Gastroesophageal sphincter (tissue), 4 donors: ENCODE measurements around the gene KATNAL2. TPM values are rescaled to one million over a fixed set of nuclear protein-coding genes. Genes with fewer than 3 reads are reported as not detected.

ENCODE experiments used
- ATAC-seq: fragments of 150-250 bp; one replicate; pipeline ENCODE4 v1.9.1; 2016; ENCODE audit warnings: mild to moderate bottlenecking, moderate library complexity
- H3K27ac ChIP-seq, 4 donors: fragments of 200-600 bp; sonication (generic) in 3 of 4; 1 replicate in 3 of 4; 2 replicates in 1 of 4; pipeline ENCODE4 v1.5.1; 2016 to 2019
- H3K27me3 ChIP-seq: fragments of 200-600 bp; sonication (generic); one replicate; pipeline ENCODE4 v1.5.1; 2019
- H3K36me3 ChIP-seq, 2 donors: fragments of 200-600 bp; sonication (generic); one replicate each; pipeline ENCODE4 v1.5.1; 2019; ENCODE audit warnings: control low read depth in 1 of 2
- H3K4me1 ChIP-seq, 3 donors: fragments of 200-600 bp; sonication (generic); 1 replicate in 2 of 3; 2 replicates in 1 of 3; pipeline ENCODE4 v1.5.1; 2016 to 2019; ENCODE audit warnings: control low read depth in 2 of 3
- H3K4me3 ChIP-seq, 2 donors: fragments of 200-600 bp; sonication (generic); one replicate each; pipeline ENCODE4 v1.5.1; 2019; ENCODE audit warnings: mild to moderate bottlenecking in 1 of 2, moderate library complexity in 1 of 2
- H3K9me3 ChIP-seq, 3 donors: fragments of 200-600 bp; sonication (generic); one replicate each; pipeline ENCODE4 v1.5.1; 2017 to 2019; ENCODE audit warnings: control low read depth in 2 of 3
- CTCF ChIP-seq, 4 experiments: fragments of 200-600 bp in 2 of 4; fragments of 450-650 bp in 2 of 4; sonication (generic) in 1 of 4; IDR thresholded peaks; one replicate each; pipeline ENCODE4 v1.5.1; 2017 to 2019; ENCODE audit warnings: antibody characterized with exemption in 4 of 4, mild to moderate bottlenecking in 2 of 4, moderate library complexity in 2 of 4
- EP300 ChIP-seq: sonication (generic); formaldehyde crosslinking; IDR thresholded peaks from one replicate; pipeline ENCODE4 v1.6.1; 2017; ENCODE audit warnings: antibody characterized with exemption, mild to moderate bottlenecking
- POLR2A ChIP-seq, 2 donors: fragments of 450-650 bp; IDR thresholded peaks; one replicate each; pipeline ENCODE4 v1.6.1; 2017; ENCODE audit warnings: antibody characterized with exemption in 2 of 2, mild to moderate bottlenecking in 2 of 2, moderate library complexity in 1 of 2
- POLR2AphosphoS5 ChIP-seq: sonication (generic); formaldehyde crosslinking; IDR thresholded peaks from one replicate; pipeline ENCODE4 v1.6.1; 2017; ENCODE audit warnings: antibody characterized with exemption
- WGBS, 2 donors: methylation state at CpG; one replicate each; pipeline ENCODE4 v1.1.5; 2018; ENCODE audit warnings: low coverage in 1 of 2; 5-methylcytosine and 5-hydroxymethylcytosine counted together
- total RNA-seq, 4 donors: library from RNA; depleted of rRNA; stranded (reverse); fragments of >200 nt; gene quantifications; one replicate each; pipeline ENCODE4 v1.1.0, GENCODE V29; 2016

KATNAL2 gene
- total RNA-seq, 4 donors from 2014 or later, result 0.89 to 4.1 (median 3.3) TPM

- Histone ChIP-seq H3K36me3 (peaks cover 0 to 8% of the 10 kb centered on the region in 2 donors), H3K27ac (no peak overlapping the region), H3K4me3 (no peak overlapping the region), H3K4me1 (no peaks in the 10 kb centered on the region), H3K9me3 (no peaks in the 10 kb centered on the region), H3K27me3 (no peaks in the 10 kb centered on the region)
- ATAC-seq, result no peak
- TF ChIP-seq EP300 (no peak), POLR2AphosphoS5 (no peak), CTCF (IDR thresholded peaks at IDR 0.05) (no peak), POLR2A (IDR thresholded peaks at IDR 0.05) (no peak)
Measured at GRCh38 chr18:47141289-47141688, 223.9 kb downstream of the KATNAL2 start.

DNA sequence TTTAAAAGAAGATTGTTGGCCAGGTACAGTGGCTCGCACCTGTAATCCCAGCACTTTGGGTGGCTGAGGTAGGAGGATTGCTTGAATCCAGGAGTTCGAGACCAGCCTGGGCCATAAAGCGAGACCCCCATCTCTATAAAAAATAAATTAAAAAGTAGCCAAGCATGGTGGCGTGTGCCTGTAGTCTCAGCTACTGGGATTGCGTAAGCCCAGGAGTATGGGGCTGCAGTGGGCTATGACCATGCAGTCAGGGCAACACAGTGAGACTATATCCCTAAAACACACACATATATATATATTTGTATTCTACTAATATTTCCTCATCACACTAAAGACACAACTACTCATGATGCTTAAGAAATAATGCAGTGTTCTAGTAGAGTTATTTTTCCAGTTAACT lies 225.8 kb downstream of the KATNAL2 start:
- Histone ChIP-seq H3K27me3 (no peaks in the 10 kb centered on the region), H3K4me3 (no peak overlapping the region), H3K4me1 (peaks cover 0 to 15% (median 0%) of the 10 kb centered on the region in 3 donors), H3K36me3 (no peaks in the 10 kb centered on the region), H3K27ac (no peak overlapping the region), H3K9me3 (no peaks in the 10 kb centered on the region)
- no peak for ATAC-seq
- WGBS, 2 donors, result 95 to 96% methylated on average over 4 to 5 of the region's 5 CpGs
- TF ChIP-seq POLR2A (IDR thresholded peaks at IDR 0.05), result no peak
- TF ChIP-seq CTCF (IDR thresholded peaks at IDR 0.05), result no peak
- no peak for TF ChIP-seq POLR2AphosphoS5
- no peak for TF ChIP-seq EP300

DNA sequence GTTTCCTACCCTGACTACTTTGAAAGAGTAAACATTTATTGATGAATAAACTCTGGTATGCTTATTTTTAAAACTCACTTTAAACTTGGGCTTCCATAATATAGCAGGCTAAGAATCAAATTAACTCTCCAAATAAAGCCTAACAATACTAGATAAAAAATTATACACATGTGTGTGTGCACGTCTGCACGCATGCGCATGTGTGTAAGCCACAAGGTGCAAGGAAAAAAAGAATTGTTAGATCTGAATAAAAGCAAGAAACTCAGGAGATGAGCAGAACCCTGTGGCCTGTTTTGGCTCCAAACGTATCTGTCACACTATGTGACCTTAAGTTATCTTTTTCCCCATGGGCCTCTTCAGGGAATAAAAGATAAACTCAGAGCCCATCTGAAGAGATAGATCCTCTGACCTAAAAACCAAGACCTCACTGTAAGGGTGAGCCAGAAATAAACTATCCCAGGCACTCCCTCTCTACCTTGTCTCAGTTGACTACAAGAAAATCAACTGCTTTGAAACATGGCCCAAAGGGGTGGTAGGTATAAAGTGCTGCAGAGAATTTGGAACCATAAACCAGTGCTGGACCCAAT lies 226.6 kb downstream of the KATNAL2 start:
- Histone ChIP-seq H3K27me3 (no peaks in the 10 kb centered on the region), H3K36me3 (no peaks in the 10 kb centered on the region), H3K4me3 (no peak overlapping the region), H3K27ac (no peak overlapping the region), H3K9me3 (no peaks in the 10 kb centered on the region), H3K4me1 (peaks cover 0 to 23% (median 6%) of the 10 kb centered on the region in 3 donors)
- ATAC-seq, result no peak
- 94 to 95% methylated on average over 4 of the region's 4 CpGs for WGBS, 2 donors
- TF ChIP-seq POLR2A (IDR thresholded peaks at IDR 0.05) (no peak), EP300 (no peak), CTCF (IDR thresholded peaks at IDR 0.05) (no peak), POLR2AphosphoS5 (no peak)

- Histone ChIP-seq H3K4me1 (peaks cover 0 to 34% (median 14%) of the 10 kb centered on the region in 3 donors), H3K27ac (no peak overlapping the region), H3K27me3 (no peaks in the 10 kb centered on the region), H3K36me3 (no peaks in the 10 kb centered on the region), H3K9me3 (no peaks in the 10 kb centered on the region), H3K4me3 (no peak overlapping the region)
- no peak for ATAC-seq
- TF ChIP-seq POLR2AphosphoS5, result no peak
- TF ChIP-seq CTCF (IDR thresholded peaks at IDR 0.05), result no peak
- TF ChIP-seq EP300, result no peak
- TF ChIP-seq POLR2A (IDR thresholded peaks at IDR 0.05), result no peak
- WGBS, 2 donors, result 83 to 86% methylated on average over 2 to 3 of the region's 3 CpGs
Measured at GRCh38 chr18:47146206-47146605, 228.8 kb downstream of the KATNAL2 start.

- no peaks in the 10 kb centered on the region for H3K27me3 ChIP-seq
- H3K9me3 ChIP-seq, result no peaks in the 10 kb centered on the region
- H3K4me3 ChIP-seq, result peak overlapping the region; percentile 68 to 91
- peak overlapping the region; percentile 84 to 96 (median 92) for H3K27ac ChIP-seq
- no peak for TF ChIP-seq POLR2AphosphoS5
- TF ChIP-seq CTCF (IDR thresholded peaks at IDR 0.05), result no peak
- TF ChIP-seq EP300, result no peak
- no peak for TF ChIP-seq POLR2A (IDR thresholded peaks at IDR 0.05)
- peaks cover 0 to 37% (median 17%) of the 10 kb centered on the region in 3 donors for H3K4me1 ChIP-seq
- H3K36me3 ChIP-seq, result peaks cover 0 to 14% of the 10 kb centered on the region in 2 donors
- ATAC-seq, result no peak
- 17 to 25% methylated on average over 9 to 11 of the region's 12 CpGs for WGBS, 2 donors
Measured at GRCh38 chr18:47149457-47150028, 232.1 kb downstream of the KATNAL2 start.
